Karpas-422 (cell line): Measurements from ENCODE around the gene ARHGAP10. TPM values are rescaled to one million over a fixed set of nuclear protein-coding genes. Genes with fewer than 3 reads are reported as not detected.

ENCODE experiments used
- DNase-seq: peaks from one replicate; pipeline ENCODE4 v3.0.0-alpha.2; 2015
- H2AFZ ChIP-seq: fragments of 200-600 bp; sonication (generic); 2 replicates; pipeline ENCODE4 v1.6.1; 2014; ENCODE audit warnings: antibody characterized with exemption, low read length, mixed read lengths
- H3K27ac ChIP-seq: fragments of 200-600 bp; sonication (generic); 2 replicates; pipeline ENCODE4 v1.5.1; 2014; ENCODE audit warnings: mild to moderate bottlenecking, low read length, moderate library complexity
- H3K27me3 ChIP-seq: fragments of 200-600 bp; sonication (generic); 2 replicates; pipeline ENCODE4 v1.6.1; 2014; ENCODE audit warnings: low read length, mixed read lengths
- H3K36me3 ChIP-seq: fragments of 200-600 bp; sonication (generic); 2 replicates; pipeline ENCODE4 v1.6.1; 2014; ENCODE audit warnings: low read length, mixed read lengths; ENCODE audit not compliant: insufficient read depth
- H3K4me1 ChIP-seq: fragments of 200-600 bp; sonication (generic); 2 replicates; pipeline ENCODE4 v1.6.1; 2014; ENCODE audit warnings: mild to moderate bottlenecking, low read length, mixed read lengths
- H3K4me2 ChIP-seq: fragments of 200-600 bp; sonication (generic); 2 replicates; pipeline ENCODE4 v1.6.1; 2014; ENCODE audit warnings: low read length, low read depth, mild to moderate bottlenecking; ENCODE audit not compliant: poor library complexity, severe bottlenecking
- H3K4me3 ChIP-seq: fragments of 200-600 bp; sonication (generic); 2 replicates; pipeline ENCODE4 v1.5.1; 2014; ENCODE audit warnings: mild to moderate bottlenecking, antibody characterized with exemption, low read length, mixed read lengths
- H3K79me2 ChIP-seq: fragments of 200-600 bp; sonication (generic); 2 replicates; pipeline ENCODE4 v1.6.1; 2014; ENCODE audit warnings: mild to moderate bottlenecking, low read length, mixed read lengths
- H3K9ac ChIP-seq: fragments of 200-600 bp; sonication (generic); 2 replicates; pipeline ENCODE4 v1.6.0; 2014; ENCODE audit warnings: low read length
- H3K9me2 ChIP-seq: fragments of 200-600 bp; sonication (generic), shearing (Covaris generic); replicated peaks from 2 replicates; pipeline ENCODE4 v1.6.0; 2014; ENCODE audit warnings: mild to moderate bottlenecking, low read length, moderate library complexity; ENCODE audit not compliant: insufficient read depth
- H3K9me3 ChIP-seq: fragments of 300-700, 200-600 bp; sonication (generic); 2 replicates; pipeline ENCODE4 v1.6.1; 2014; ENCODE audit warnings: low read length, mixed read lengths
- H4K20me1 ChIP-seq: fragments of 200-600 bp; sonication (generic); 2 replicates; pipeline ENCODE4 v1.6.1; 2014; ENCODE audit warnings: mild to moderate bottlenecking, antibody characterized with exemption, low read length, low read depth; ENCODE audit not compliant: insufficient read depth
- total RNA-seq: library from RNA; depleted of rRNA; stranded (reverse); fragments of >200 nt; shearing (Covaris generic); gene quantifications from 2 replicates; pipeline ENCODE4 v1.2.3, GENCODE V29; 2014; ENCODE audit warnings: low replicate concordance

Gene ARHGAP10
- total RNA-seq, 1 experiment from 2014 or later, result 0.41 TPM

GRCh38 chr4:147799986-147800555, 68.2 kb downstream of the ARHGAP10 start:
- Histone ChIP-seq H3K9ac (no peak overlapping the region), H3K27me3 (no peaks in the 10 kb centered on the region), H3K4me2 (no peak overlapping the region), H3K36me3 (no peaks in the 10 kb centered on the region), H3K4me3 (no peak overlapping the region), H3K9me2 (no peaks in the 10 kb centered on the region), H3K4me1 (no peaks in the 10 kb centered on the region), H3K79me2 (no peaks in the 10 kb centered on the region), H3K9me3 (no peaks in the 10 kb centered on the region), H3K27ac (no peak overlapping the region), H4K20me1 (no peaks in the 10 kb centered on the region), H2AFZ (no peak overlapping the region)
- DNase-seq, result no peak

GRCh38 chr4:147801820-147802219, 69.9 kb downstream of the ARHGAP10 start:
- no peak for DNase-seq
- Histone ChIP-seq H3K9me2 (no peaks in the 10 kb centered on the region), H3K36me3 (no peaks in the 10 kb centered on the region), H4K20me1 (no peaks in the 10 kb centered on the region), H3K4me1 (no peaks in the 10 kb centered on the region), H3K9me3 (no peaks in the 10 kb centered on the region), H3K27ac (no peak overlapping the region), H3K79me2 (no peaks in the 10 kb centered on the region), H3K27me3 (no peaks in the 10 kb centered on the region), H3K4me3 (no peak overlapping the region), H3K9ac (no peak overlapping the region), H2AFZ (no peak overlapping the region), H3K4me2 (no peak overlapping the region)

- H3K9me3 ChIP-seq, result no peaks in the 10 kb centered on the region
- no peak overlapping the region for H2AFZ ChIP-seq
- H3K4me2 ChIP-seq, result no peak overlapping the region
- no peaks in the 10 kb centered on the region for H3K27me3 ChIP-seq
- H3K9me2 ChIP-seq, result no peaks in the 10 kb centered on the region
- H3K79me2 ChIP-seq, result no peaks in the 10 kb centered on the region
- no peaks in the 10 kb centered on the region for H4K20me1 ChIP-seq
- no peaks in the 10 kb centered on the region for H3K36me3 ChIP-seq
- H3K4me3 ChIP-seq, result no peak overlapping the region
- no peak overlapping the region for H3K9ac ChIP-seq
- H3K4me1 ChIP-seq, result no peaks in the 10 kb centered on the region
- no peak overlapping the region for H3K27ac ChIP-seq
- no peak for DNase-seq
These were observed 70.5 kb downstream of the ARHGAP10 start for GRCh38 chr4:147802346-147802745.

GRCh38 chr4:147805946-147806345, 74.1 kb downstream of the ARHGAP10 start:
- H3K4me3 ChIP-seq, result no peak overlapping the region
- H3K9me3 ChIP-seq, result no peaks in the 10 kb centered on the region
- no peak overlapping the region for H3K27ac ChIP-seq
- H3K36me3 ChIP-seq, result no peaks in the 10 kb centered on the region
- DNase-seq, result no peak
- no peaks in the 10 kb centered on the region for H3K79me2 ChIP-seq
- H3K9me2 ChIP-seq, result no peaks in the 10 kb centered on the region
- H3K4me2 ChIP-seq, result no peak overlapping the region
- no peak overlapping the region for H2AFZ ChIP-seq
- peaks cover 12% of the 10 kb centered on the region for H3K4me1 ChIP-seq
- no peak overlapping the region for H3K9ac ChIP-seq
- no peaks in the 10 kb centered on the region for H4K20me1 ChIP-seq
- no peaks in the 10 kb centered on the region for H3K27me3 ChIP-seq

- Histone ChIP-seq H3K27ac (no peak overlapping the region), H3K79me2 (no peaks in the 10 kb centered on the region), H3K36me3 (no peaks in the 10 kb centered on the region), H2AFZ (no peak overlapping the region), H4K20me1 (no peaks in the 10 kb centered on the region), H3K9me2 (no peaks in the 10 kb centered on the region), H3K4me3 (no peak overlapping the region), H3K9me3 (no peaks in the 10 kb centered on the region), H3K27me3 (no peaks in the 10 kb centered on the region), H3K4me1 (peaks cover 12% of the 10 kb centered on the region), H3K9ac (no peak overlapping the region), H3K4me2 (no peak overlapping the region)
- no peak for DNase-seq
These were observed 76.6 kb downstream of the ARHGAP10 start for GRCh38 chr4:147808447-147808846.

GRCh38 chr4:147809211-147809610, 77.3 kb downstream of the ARHGAP10 start:
- Histone ChIP-seq H3K9me2 (no peaks in the 10 kb centered on the region), H3K4me2 (no peak overlapping the region), H3K79me2 (no peaks in the 10 kb centered on the region), H3K4me3 (no peak overlapping the region), H3K36me3 (no peaks in the 10 kb centered on the region), H2AFZ (no peak overlapping the region), H3K27ac (no peak overlapping the region), H3K9me3 (no peaks in the 10 kb centered on the region), H3K4me1 (peaks cover 12% of the 10 kb centered on the region), H4K20me1 (no peaks in the 10 kb centered on the region), H3K9ac (no peak overlapping the region), H3K27me3 (no peaks in the 10 kb centered on the region)
- peak; percentile 60 for DNase-seq

- Histone ChIP-seq H3K4me3 (no peak overlapping the region), H4K20me1 (no peaks in the 10 kb centered on the region), H3K27me3 (no peaks in the 10 kb centered on the region), H3K4me2 (no peak overlapping the region), H3K27ac (no peak overlapping the region), H3K36me3 (no peaks in the 10 kb centered on the region), H3K9me2 (no peaks in the 10 kb centered on the region), H3K9me3 (no peaks in the 10 kb centered on the region), H2AFZ (no peak overlapping the region), H3K79me2 (no peaks in the 10 kb centered on the region), H3K9ac (no peak overlapping the region), H3K4me1 (peaks cover 12% of the 10 kb centered on the region)
- no peak for DNase-seq
These were observed 80.0 kb downstream of the ARHGAP10 start for GRCh38 chr4:147811878-147812277.

- H3K9me3 ChIP-seq, result no peaks in the 10 kb centered on the region
- H3K4me3 ChIP-seq, result no peak overlapping the region
- H3K9ac ChIP-seq, result no peak overlapping the region
- H3K4me1 ChIP-seq, result peaks cover 12% of the 10 kb centered on the region
- H3K79me2 ChIP-seq, result no peaks in the 10 kb centered on the region
- DNase-seq, result no peak
- no peaks in the 10 kb centered on the region for H3K9me2 ChIP-seq
- H3K4me2 ChIP-seq, result no peak overlapping the region
- no peak overlapping the region for H2AFZ ChIP-seq
- H3K36me3 ChIP-seq, result no peaks in the 10 kb centered on the region
- no peaks in the 10 kb centered on the region for H4K20me1 ChIP-seq
- no peaks in the 10 kb centered on the region for H3K27me3 ChIP-seq
- H3K27ac ChIP-seq, result no peak overlapping the region
These were observed 81.4 kb downstream of the ARHGAP10 start for GRCh38 chr4:147813109-147813773.
